ENCODE data around the gene TMEM165. TPM values are rescaled to one million over a fixed set of nuclear protein-coding genes. Genes with fewer than 3 reads are reported as not detected.

Gene TMEM165
- total and polyA plus RNA-seq, 2 of the 4 experiments (the other 2 are of a cell fraction): 49.6 to 83.0 TPM

- DNase-seq (no peak), ATAC-seq (ENCODE audit: low read depth) (peak; percentile 80)
- no peak overlapping the region for H4K5ac ChIP-seq (ENCODE audit: low read depth, low read length)
- no peak overlapping the region for H2AK5ac ChIP-seq (ENCODE audit: low read depth, low read length)
- no peak overlapping the region for H4K8ac ChIP-seq (ENCODE audit: low read depth in 2 of 2, low read length in 2 of 2)
- no peak overlapping the region for H3K4me3 ChIP-seq (ENCODE audit: insufficient read depth, low read depth, low read length)
- H3K56ac ChIP-seq (ENCODE audit: extremely low read depth, insufficient read depth, low read length): no peak overlapping the region
- no peaks in the 10 kb centered on the region for H3K9me3 ChIP-seq (ENCODE audit: control insufficient read depth, insufficient read depth, low read length)
- dilution Hi-C loops (cut with HindIII; ENCODE audit: low sequenced_read_pairs, unreplicated experiment): no loop called here
- H2AFZ ChIP-seq (replicated peaks; ENCODE audit: low read length, poor library complexity): no peak overlapping the region
- H3K27ac ChIP-seq (ENCODE audit: insufficient read depth, low read length): no peak overlapping the region
- CTCF ChIA-PET: no interaction called here
- H3K18ac ChIP-seq (ENCODE audit: low read depth, low read length): no peak overlapping the region
- no peaks in the 10 kb centered on the region for H3K36me3 ChIP-seq (ENCODE audit: control insufficient read depth, insufficient read depth, low read length)
- no peak overlapping the region for H3K4ac ChIP-seq (ENCODE audit: low read depth, low read length)
- no peaks in the 10 kb centered on the region for H3K27me3 ChIP-seq (ENCODE audit: control insufficient read depth, insufficient read depth, low read length)
- no peaks in the 10 kb centered on the region for H3K9me1 ChIP-seq (ENCODE audit: insufficient read depth, low read length)
- BruUV-seq (replicated peaks): no TSS peak
- peaks cover 3% of the 10 kb centered on the region; the same call in 1 of the 2 replicates for H3K4me1 ChIP-seq (ENCODE audit: control insufficient read depth, insufficient read depth, low read length)
- no peak overlapping the region for H2BK20ac ChIP-seq (ENCODE audit: low read depth, low read length)
- no peak overlapping the region for H2BK120ac ChIP-seq (ENCODE audit: low read depth, low read length)
- no peaks in the 10 kb centered on the region for H4K20me1 ChIP-seq (ENCODE audit: insufficient read depth, low read length)
- no peak overlapping the region for H2BK15ac ChIP-seq (ENCODE audit: low read depth, low read length)
- H3K4me2 ChIP-seq (ENCODE audit: low read depth, low read length): no peak overlapping the region
- H2AK9ac ChIP-seq (replicated peaks; ENCODE audit: low read depth, low read length, poor library complexity): no peak overlapping the region
- H3K14ac ChIP-seq (replicated peaks; ENCODE audit: low read depth, low read length): no peak overlapping the region
- no peak overlapping the region for H3K9ac ChIP-seq (ENCODE audit: low read depth, low read length)
- POLR2A ChIA-PET (ENCODE audit: unreplicated experiment): no interaction called here
- no peak for TF ChIP-seq POLR2A (IDR thresholded peaks at IDR 0.05; ENCODE audit: low read depth, low read length)
- no peak for TF ChIP-seq USF2 (IDR thresholded peaks at IDR 0.05; ENCODE audit: low read depth, low read length)
- no peak for TF ChIP-seq CEBPB (IDR thresholded peaks at IDR 0.05; ENCODE audit: low read depth, low read length)
- TF ChIP-seq CTCF (conservative IDR thresholded peaks at IDR 0.05; ENCODE audit: low read depth, low read length): no peak
- TF ChIP-seq MAZ (IDR thresholded peaks at IDR 0.05; ENCODE audit: borderline replicate concordance, low read depth, low read length): no peak
- 0 out of 2 replicates have a peak, but pooled peaks have one; percentile 10 for TF ChIP-seq MAFK (IDR thresholded peaks at IDR 0.05; ENCODE audit: low read depth, low read length)
- no peak for TF ChIP-seq ELK1 (IDR thresholded peaks at IDR 0.05; ENCODE audit: borderline replicate concordance, low read depth, low read length)
- TF ChIP-seq CHD1 (IDR thresholded peaks at IDR 0.05; ENCODE audit: low read depth, low read length): no peak
- no peak for TF ChIP-seq RFX5 (IDR thresholded peaks at IDR 0.05; ENCODE audit: low read depth, low read length)
- 100% methylated on average over 1 of the region's 6 CpGs; no CpG with 5 or more reads in 1 of the 2 experiments for WGBS, 2 experiments (ENCODE audit: extremely low coverage in 2 of 2, insufficient read length in 1 of 2)
- H3K23ac ChIP-seq (ENCODE audit: low read depth, low read length): no peak overlapping the region
- H4K91ac ChIP-seq (ENCODE audit: insufficient read depth, low read depth, low read length): no peak overlapping the region
- no peaks in the 10 kb centered on the region; a peak in 1 of 4 replicates for H3K79me1 ChIP-seq (ENCODE audit: low read depth in 1 of 2, low read length in 2 of 2)
- in situ Hi-C loops (cut with MboI; ENCODE audit: low sequenced_read_pairs): no loop called here
- no peak overlapping the region for H2BK5ac ChIP-seq (ENCODE audit: low read depth, low read length, poor library complexity, severe bottlenecking)
- intact Hi-C loops (cut with micrococcal nuclease): no loop called here
Observed at GRCh38 chr4:55367084-55367722, 28.6 kb upstream of the TMEM165 start.
